Prostate gland (tissue), 2 donors: ENCODE measurements around the gene SH2D1B.

Source experiments
- POLR2AphosphoS5 ChIP-seq: sonication (generic); formaldehyde crosslinking; IDR thresholded peaks from one replicate; pipeline ENCODE4 v1.6.1; 2017; ENCODE audit warnings: antibody characterized with exemption
- TF ChIP-seq, protein P1 (sequence below), 4 experiments: fragments of 200-600 bp in 2 of 4; fragments of 450-650 bp in 2 of 4; sonication (generic) in 2 of 4; IDR thresholded peaks; 1 replicate in 3 of 4; 2 replicates in 1 of 4; pipeline ENCODE4 v1.5.1; 2016 to 2019; ENCODE audit warnings: antibody characterized with exemption in 4 of 4, mild to moderate bottlenecking in 2 of 4, moderate library complexity in 2 of 4

DNA sequence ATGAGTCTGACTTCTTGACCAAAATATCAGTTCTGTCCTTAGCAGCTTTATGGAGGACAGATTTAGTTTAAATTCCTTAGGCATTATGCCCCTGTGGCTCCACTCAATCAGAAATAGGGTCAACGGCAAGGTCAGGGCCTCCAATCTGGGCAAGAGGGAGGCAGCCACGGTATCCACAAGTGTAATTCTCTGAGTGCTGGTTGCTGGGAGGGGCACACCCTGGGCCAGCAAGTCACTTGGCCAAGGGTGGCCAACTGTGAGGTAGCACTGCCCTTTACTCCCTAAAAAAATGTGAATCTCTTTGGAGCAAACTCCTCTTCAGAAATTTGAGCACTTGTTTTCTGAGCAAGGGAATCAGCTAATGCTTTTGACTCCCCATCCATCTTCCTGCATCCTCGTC, 48.1 kb downstream of the SH2D1B start:
- TF ChIP-seq, protein P1, sequence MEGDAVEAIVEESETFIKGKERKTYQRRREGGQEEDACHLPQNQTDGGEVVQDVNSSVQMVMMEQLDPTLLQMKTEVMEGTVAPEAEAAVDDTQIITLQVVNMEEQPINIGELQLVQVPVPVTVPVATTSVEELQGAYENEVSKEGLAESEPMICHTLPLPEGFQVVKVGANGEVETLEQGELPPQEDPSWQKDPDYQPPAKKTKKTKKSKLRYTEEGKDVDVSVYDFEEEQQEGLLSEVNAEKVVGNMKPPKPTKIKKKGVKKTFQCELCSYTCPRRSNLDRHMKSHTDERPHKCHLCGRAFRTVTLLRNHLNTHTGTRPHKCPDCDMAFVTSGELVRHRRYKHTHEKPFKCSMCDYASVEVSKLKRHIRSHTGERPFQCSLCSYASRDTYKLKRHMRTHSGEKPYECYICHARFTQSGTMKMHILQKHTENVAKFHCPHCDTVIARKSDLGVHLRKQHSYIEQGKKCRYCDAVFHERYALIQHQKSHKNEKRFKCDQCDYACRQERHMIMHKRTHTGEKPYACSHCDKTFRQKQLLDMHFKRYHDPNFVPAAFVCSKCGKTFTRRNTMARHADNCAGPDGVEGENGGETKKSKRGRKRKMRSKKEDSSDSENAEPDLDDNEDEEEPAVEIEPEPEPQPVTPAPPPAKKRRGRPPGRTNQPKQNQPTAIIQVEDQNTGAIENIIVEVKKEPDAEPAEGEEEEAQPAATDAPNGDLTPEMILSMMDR (IDR thresholded peaks at IDR 0.05) = no peak
- TF ChIP-seq POLR2AphosphoS5 = no peak
